Measurements from ENCODE around the gene EDDM3A. TPM values are rescaled to one million over a fixed set of nuclear protein-coding genes. Genes with fewer than 3 reads are reported as not detected.

The EDDM3A gene
- total and polyA plus RNA-seq, 9 donors, result not detected

GRCh38 chr14:20781803-20782202 is 36.1 kb downstream of the EDDM3A start:
- peak overlapping the region; percentile 25 for H3K27ac ChIP-seq (ENCODE audit: low read length)
- no peaks in the 10 kb centered on the region for H3K9me3 ChIP-seq (replicated peaks; ENCODE audit: control insufficient read depth, low read depth, low read length)
- peak overlapping the region; percentile 13 for H3K4me3 ChIP-seq (ENCODE audit: low read length)
- WGBS (ENCODE audit: insufficient coverage), result 11% methylated on average over 3 of the region's 4 CpGs
- no peaks in the 10 kb centered on the region for H3K4me1 ChIP-seq (ENCODE audit: control insufficient read depth, insufficient read depth, low read length)
- no peak for DNase-seq
- no peaks in the 10 kb centered on the region for H3K36me3 ChIP-seq (ENCODE audit: control insufficient read depth, insufficient read depth, low read length)
- no peaks in the 10 kb centered on the region for H3K27me3 ChIP-seq (ENCODE audit: control insufficient read depth, insufficient read depth, low read length)

GRCh38 chr14:20782280-20782890 is 36.7 kb downstream of the EDDM3A start:
- no peak overlapping the region for H3K4me3 ChIP-seq (ENCODE audit: low read length)
- no peaks in the 10 kb centered on the region for H3K4me1 ChIP-seq (ENCODE audit: control insufficient read depth, insufficient read depth, low read length)
- H3K27ac ChIP-seq (ENCODE audit: low read length), result peak overlapping the region; percentile 53
- DNase-seq, result peak; percentile 55
- H3K36me3 ChIP-seq (ENCODE audit: control insufficient read depth, insufficient read depth, low read length), result no peaks in the 10 kb centered on the region
- no peaks in the 10 kb centered on the region for H3K27me3 ChIP-seq (ENCODE audit: control insufficient read depth, insufficient read depth, low read length)
- no peaks in the 10 kb centered on the region for H3K9me3 ChIP-seq (replicated peaks; ENCODE audit: control insufficient read depth, low read depth, low read length)
- 10% methylated on average over 2 of the region's 5 CpGs for WGBS (ENCODE audit: insufficient coverage)

- no peaks in the 10 kb centered on the region for H3K4me1 ChIP-seq (ENCODE audit: control insufficient read depth, insufficient read depth, low read length)
These were observed 41.3 kb downstream of the EDDM3A start for GRCh38 chr14:20787025-20787424.

GRCh38 chr14:20789230-20789813 is 43.6 kb downstream of the EDDM3A start:
- H3K9me3 ChIP-seq (replicated peaks; ENCODE audit: control insufficient read depth, low read depth, low read length), result no peaks in the 10 kb centered on the region
- H3K27me3 ChIP-seq (ENCODE audit: control insufficient read depth, insufficient read depth, low read length), result no peaks in the 10 kb centered on the region
- H3K4me3 ChIP-seq (ENCODE audit: low read length), result no peak overlapping the region
- no peaks in the 10 kb centered on the region for H3K4me1 ChIP-seq (ENCODE audit: control insufficient read depth, insufficient read depth, low read length)
- no peaks in the 10 kb centered on the region for H3K36me3 ChIP-seq (ENCODE audit: control insufficient read depth, insufficient read depth, low read length)
- WGBS (ENCODE audit: insufficient coverage), result no CpG with 5 or more reads among the region's 3 CpGs
- no peak overlapping the region for H3K27ac ChIP-seq (ENCODE audit: low read length)
- no peak for DNase-seq

More at GRCh38 chr14:20787025-20787424, 41.3 kb downstream of the EDDM3A start:
- H3K9me3 ChIP-seq (replicated peaks; ENCODE audit: control insufficient read depth, low read depth, low read length), result no peaks in the 10 kb centered on the region
- whole genome bisulfite sequencing (ENCODE audit: insufficient coverage), result no CpG with 5 or more reads among the region's 4 CpGs
- H3K27me3 ChIP-seq (ENCODE audit: control insufficient read depth, insufficient read depth, low read length), result no peaks in the 10 kb centered on the region
- no peak overlapping the region for H3K27ac ChIP-seq (ENCODE audit: low read length)
- no peak overlapping the region for H3K4me3 ChIP-seq (ENCODE audit: low read length)
- H3K36me3 ChIP-seq (ENCODE audit: control insufficient read depth, insufficient read depth, low read length), result no peaks in the 10 kb centered on the region
- no peak for DNase-seq

GRCh38 chr14:20790464-20791116 is 44.9 kb downstream of the EDDM3A start:
- WGBS (ENCODE audit: insufficient coverage), result 84% methylated on average over 11 of the region's 13 CpGs
- no peak overlapping the region for H3K27ac ChIP-seq (ENCODE audit: low read length)
- no peaks in the 10 kb centered on the region for H3K4me1 ChIP-seq (ENCODE audit: control insufficient read depth, insufficient read depth, low read length)
- no peaks in the 10 kb centered on the region for H3K36me3 ChIP-seq (ENCODE audit: control insufficient read depth, insufficient read depth, low read length)
- no peaks in the 10 kb centered on the region for H3K27me3 ChIP-seq (ENCODE audit: control insufficient read depth, insufficient read depth, low read length)
- DNase-seq, result no peak
- no peak overlapping the region for H3K4me3 ChIP-seq (ENCODE audit: low read length)
- no peaks in the 10 kb centered on the region for H3K9me3 ChIP-seq (replicated peaks; ENCODE audit: control insufficient read depth, low read depth, low read length)

- Histone ChIP-seq H3K9me3 (replicated peaks; ENCODE audit: control insufficient read depth, low read depth, low read length) (no peaks in the 10 kb centered on the region), H3K27me3 (ENCODE audit: control insufficient read depth, insufficient read depth, low read length) (no peaks in the 10 kb centered on the region), H3K4me3 (ENCODE audit: low read length) (no peak overlapping the region), H3K4me1 (ENCODE audit: control insufficient read depth, insufficient read depth, low read length) (no peaks in the 10 kb centered on the region), H3K27ac (ENCODE audit: low read length) (no peak overlapping the region), H3K36me3 (ENCODE audit: control insufficient read depth, insufficient read depth, low read length) (no peaks in the 10 kb centered on the region)
- WGBS (ENCODE audit: insufficient coverage), result no CpG with 5 or more reads among the region's 7 CpGs
- peak; percentile 18 for DNase-seq
These were observed 45.5 kb downstream of the EDDM3A start for GRCh38 chr14:20791187-20791586.

GRCh38 chr14:20791597-20791996 is 45.9 kb downstream of the EDDM3A start:
- Histone ChIP-seq H3K9me3 (replicated peaks; ENCODE audit: control insufficient read depth, low read depth, low read length) (no peaks in the 10 kb centered on the region), H3K4me1 (ENCODE audit: control insufficient read depth, insufficient read depth, low read length) (no peaks in the 10 kb centered on the region), H3K27me3 (ENCODE audit: control insufficient read depth, insufficient read depth, low read length) (no peaks in the 10 kb centered on the region), H3K4me3 (ENCODE audit: low read length) (no peak overlapping the region), H3K27ac (ENCODE audit: low read length) (no peak overlapping the region), H3K36me3 (ENCODE audit: control insufficient read depth, insufficient read depth, low read length) (no peaks in the 10 kb centered on the region)
- no peak for DNase-seq
- WGBS (ENCODE audit: insufficient coverage), result no CpG with 5 or more reads among the region's 2 CpGs

- DNase-seq, result no peak
- no peaks in the 10 kb centered on the region for H3K4me1 ChIP-seq (ENCODE audit: control insufficient read depth, insufficient read depth, low read length)
- H3K27ac ChIP-seq (ENCODE audit: low read length), result no peak overlapping the region
- H3K4me3 ChIP-seq (ENCODE audit: low read length), result no peak overlapping the region
- H3K9me3 ChIP-seq (replicated peaks; ENCODE audit: control insufficient read depth, low read depth, low read length), result no peaks in the 10 kb centered on the region
- H3K36me3 ChIP-seq (ENCODE audit: control insufficient read depth, insufficient read depth, low read length), result no peaks in the 10 kb centered on the region
- no CpG with 5 or more reads among the region's 4 CpGs for WGBS (ENCODE audit: insufficient coverage)
- H3K27me3 ChIP-seq (ENCODE audit: control insufficient read depth, insufficient read depth, low read length), result no peaks in the 10 kb centered on the region
These were observed 46.9 kb downstream of the EDDM3A start for GRCh38 chr14:20792556-20792955.

- no peak for DNase-seq
- Histone ChIP-seq H3K4me1 (ENCODE audit: control insufficient read depth, insufficient read depth, low read length) (no peaks in the 10 kb centered on the region), H3K36me3 (ENCODE audit: control insufficient read depth, insufficient read depth, low read length) (no peaks in the 10 kb centered on the region), H3K9me3 (replicated peaks; ENCODE audit: control insufficient read depth, low read depth, low read length) (no peaks in the 10 kb centered on the region), H3K27me3 (ENCODE audit: control insufficient read depth, insufficient read depth, low read length) (no peaks in the 10 kb centered on the region), H3K4me3 (ENCODE audit: low read length) (no peak overlapping the region), H3K27ac (ENCODE audit: low read length) (no peak overlapping the region)
- no CpG with 5 or more reads among the region's 7 CpGs for WGBS (ENCODE audit: insufficient coverage)
These were observed 49.1 kb downstream of the EDDM3A start for GRCh38 chr14:20794644-20795369.

GRCh38 chr14:20797164-20797563 is 51.5 kb downstream of the EDDM3A start:
- no peak overlapping the region for H3K27ac ChIP-seq (ENCODE audit: low read length)

More at GRCh38 chr14:20797164-20797563, 51.5 kb downstream of the EDDM3A start:
- no CpG with 5 or more reads among the region's 1 CpG for WGBS (ENCODE audit: insufficient coverage)
- H3K9me3 ChIP-seq (replicated peaks; ENCODE audit: control insufficient read depth, low read depth, low read length), result no peaks in the 10 kb centered on the region
- no peaks in the 10 kb centered on the region for H3K36me3 ChIP-seq (ENCODE audit: control insufficient read depth, insufficient read depth, low read length)
- no peak for DNase-seq
- no peaks in the 10 kb centered on the region for H3K4me1 ChIP-seq (ENCODE audit: control insufficient read depth, insufficient read depth, low read length)
- no peak overlapping the region for H3K4me3 ChIP-seq (ENCODE audit: low read length)
- H3K27me3 ChIP-seq (ENCODE audit: control insufficient read depth, insufficient read depth, low read length), result no peaks in the 10 kb centered on the region
